ENCODE results near the gene MUC20.
"Not testable (repeated sequence)": the region's sequence is repeated elsewhere in the genome, so short reads cannot be mapped to it uniquely, and the experiment has no call there.

MUC20 gene

GRCh38 chr3:195770841-195771645 is 50.3 kb downstream of the MUC20 start:
- DNase-seq (ENCODE audit: low spot score) = not testable (repeated sequence)

DNA sequence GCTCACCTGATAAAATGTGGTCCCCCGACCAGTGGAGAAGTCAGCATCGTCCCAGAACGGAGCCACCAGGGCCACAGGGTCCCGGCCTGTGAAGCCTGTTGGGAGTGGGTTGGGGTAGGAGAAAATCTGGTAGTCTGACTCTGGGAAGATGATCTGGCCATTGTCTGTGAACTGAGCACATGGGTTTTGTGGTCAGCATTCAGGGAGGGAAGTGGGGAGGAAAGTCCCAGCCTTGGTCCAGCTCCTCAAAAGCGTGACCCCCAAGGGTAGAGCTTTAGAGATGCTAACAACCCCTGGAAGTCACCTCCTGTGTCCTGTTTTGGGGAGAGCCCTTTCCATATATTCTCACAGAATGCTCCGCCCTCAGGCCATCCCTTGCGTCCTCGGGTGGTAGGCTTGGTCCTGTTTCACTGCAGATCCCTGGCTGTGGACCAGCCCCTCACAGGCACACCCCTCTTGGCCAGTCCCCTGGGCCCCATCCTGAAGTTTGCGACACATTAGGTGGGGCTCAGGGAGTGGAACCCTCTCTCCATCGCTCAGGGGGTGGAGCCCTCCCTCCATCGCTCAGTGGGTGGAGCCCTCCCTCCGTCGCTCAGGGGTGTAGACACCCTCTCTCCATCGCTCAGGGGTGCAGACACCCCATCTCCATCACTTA is 51.0 kb downstream of the MUC20 start:
- no peak for DNase-seq (ENCODE audit: low spot score)

DNA sequence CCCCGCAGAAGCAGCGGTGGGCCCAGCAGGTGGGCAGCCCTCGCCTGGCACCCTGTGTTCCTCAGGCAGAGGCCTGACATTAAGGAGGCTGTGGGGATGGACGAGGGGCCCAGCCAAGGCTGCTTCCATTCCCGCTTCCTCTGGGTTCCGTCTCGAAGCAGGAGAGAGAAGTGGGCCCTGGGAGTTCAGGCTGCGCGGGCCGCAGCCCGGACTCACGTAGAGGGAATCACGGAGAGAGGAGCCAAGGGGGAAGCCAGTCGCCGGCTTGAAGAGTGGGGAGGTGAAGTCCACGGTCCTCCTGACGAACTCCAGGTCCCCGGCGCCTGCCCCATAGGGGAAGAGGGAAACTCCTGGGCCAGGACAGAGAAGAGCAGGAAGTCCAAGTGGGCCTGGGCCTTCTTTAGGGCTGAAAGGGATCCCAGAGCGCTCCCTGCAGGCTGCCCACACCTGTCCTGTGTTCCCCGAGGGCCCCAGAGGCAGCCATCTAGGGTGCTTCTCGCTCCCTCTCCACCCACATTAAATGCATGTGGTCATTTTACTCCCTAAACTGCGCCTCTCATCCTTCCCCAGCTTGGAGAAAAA is 53.3 kb downstream of the MUC20 start:
- no peak for DNase-seq (ENCODE audit: low spot score)

GRCh38 chr3:195774917-195775316 is 54.1 kb downstream of the MUC20 start:
- DNase-seq (ENCODE audit: low spot score) = no peak

GRCh38 chr3:195777975-195778374 is 57.2 kb downstream of the MUC20 start:
- no peak for DNase-seq (ENCODE audit: low spot score)

DNA sequence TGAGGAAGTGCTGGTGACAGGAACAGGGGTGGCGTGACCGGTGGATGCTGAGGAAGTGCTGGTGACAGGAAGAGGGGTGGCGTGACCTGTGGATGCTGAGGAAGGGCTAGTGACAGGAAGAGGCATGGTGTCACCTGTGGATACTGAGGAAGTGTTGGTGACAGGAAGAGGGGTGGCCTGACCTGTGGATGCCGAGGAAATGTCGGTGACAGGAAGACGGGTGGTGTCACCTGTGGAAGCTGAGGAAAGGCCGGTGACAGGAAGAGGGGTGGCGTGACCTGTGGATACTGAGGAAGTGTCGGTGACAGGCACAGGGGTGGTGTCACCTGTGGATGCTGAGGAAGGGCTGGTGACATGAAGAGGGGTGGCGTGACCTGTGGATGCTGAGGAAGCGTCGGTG is 60.5 kb downstream of the MUC20 start:
- DNase-seq (ENCODE audit: low spot score) = not testable (repeated sequence)

Data from kidney capillary endothelial cell (primary cell).